ENCODE data around the gene FBL.

FBL gene

GRCh38 chr19:39792999-39793546 is 53.1 kb downstream of the FBL start:
- H3K9ac ChIP-seq (ENCODE audit: low read depth, low read length): peak overlapping the region; percentile 58; the same call in 1 of the 2 replicates
- no peaks in the 10 kb centered on the region for H3K9me3 ChIP-seq (ENCODE audit: control insufficient read depth, insufficient read depth, low read length)
- H3K36me3 ChIP-seq (ENCODE audit: insufficient read depth, low read length): no peaks in the 10 kb centered on the region
- 0 out of 2 replicates have a peak, but pooled peaks cover 3% of the 10 kb centered on the region for H3K4me1 ChIP-seq (ENCODE audit: insufficient read depth, low read length)

GRCh38 chr19:39788244-39788643 is 57.9 kb downstream of the FBL start:
- no peak overlapping the region for H3K9ac ChIP-seq (ENCODE audit: low read depth, low read length)
- no peaks in the 10 kb centered on the region for H3K4me1 ChIP-seq (ENCODE audit: insufficient read depth, low read length)
- no peaks in the 10 kb centered on the region for H3K9me3 ChIP-seq (ENCODE audit: control insufficient read depth, insufficient read depth, low read length)
- H3K36me3 ChIP-seq (ENCODE audit: insufficient read depth, low read length): no peaks in the 10 kb centered on the region

All from ES-I3 (cell line).